Gastrocnemius medialis (tissue), 4 donors: Measurements from ENCODE around the gene ETS2.

ENCODE experiments used
- POLR2A ChIP-seq, 2 donors: fragments of 450-650 bp; IDR thresholded peaks; one replicate each; pipeline ENCODE4 v1.6.1; 2017; ENCODE audit warnings: antibody characterized with exemption in 2 of 2, mild to moderate bottlenecking in 2 of 2, moderate library complexity in 2 of 2
- TF ChIP-seq, protein P1 (sequence below), 5 experiments: fragments of 450-650 bp in 3 of 5; fragments of 200-600 bp in 2 of 5; sonication (generic) in 2 of 5; IDR thresholded peaks in 4 of 5; conservative IDR thresholded peaks in 1 of 5; 1 replicate in 4 of 5; 2 replicates in 1 of 5; pipeline ENCODE4 v1.5.1; 2016 to 2019; ENCODE audit warnings: antibody characterized with exemption in 5 of 5, mild to moderate bottlenecking in 3 of 5, moderate library complexity in 3 of 5

DNA sequence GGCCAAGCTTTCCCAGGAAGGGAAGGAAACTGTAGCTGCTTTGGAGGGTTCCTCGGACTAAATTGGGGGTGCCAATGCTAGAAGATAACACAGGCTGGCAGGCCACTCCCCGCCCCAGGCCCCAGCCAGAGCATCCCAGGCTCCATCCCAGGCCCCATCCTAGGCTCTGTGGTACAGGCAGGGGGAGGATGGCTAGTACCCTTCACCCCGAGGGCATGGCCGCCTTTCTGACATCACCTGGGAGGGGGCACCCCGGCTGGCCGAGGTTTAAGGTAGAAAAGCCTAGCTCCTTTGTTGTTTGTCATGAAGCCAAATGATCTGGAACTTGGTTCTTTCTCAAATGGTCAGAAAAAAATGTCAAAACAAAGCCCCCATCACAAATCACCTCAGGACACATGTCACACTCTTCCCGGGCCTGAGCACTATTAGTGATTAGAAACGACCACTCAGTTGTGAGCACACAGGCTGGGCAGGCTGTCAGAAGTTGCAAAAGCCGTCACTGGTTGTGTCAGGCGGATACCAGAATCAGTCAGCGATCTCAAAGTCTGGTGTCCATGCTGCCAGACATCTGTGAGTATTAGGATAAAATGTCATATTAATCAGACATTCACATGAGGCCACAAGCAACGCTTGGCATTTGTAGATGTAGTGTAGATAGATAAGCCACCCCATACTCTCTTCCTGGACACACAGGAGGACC lies 31.0 kb upstream of the ETS2 start:
- TF ChIP-seq, protein P1, sequence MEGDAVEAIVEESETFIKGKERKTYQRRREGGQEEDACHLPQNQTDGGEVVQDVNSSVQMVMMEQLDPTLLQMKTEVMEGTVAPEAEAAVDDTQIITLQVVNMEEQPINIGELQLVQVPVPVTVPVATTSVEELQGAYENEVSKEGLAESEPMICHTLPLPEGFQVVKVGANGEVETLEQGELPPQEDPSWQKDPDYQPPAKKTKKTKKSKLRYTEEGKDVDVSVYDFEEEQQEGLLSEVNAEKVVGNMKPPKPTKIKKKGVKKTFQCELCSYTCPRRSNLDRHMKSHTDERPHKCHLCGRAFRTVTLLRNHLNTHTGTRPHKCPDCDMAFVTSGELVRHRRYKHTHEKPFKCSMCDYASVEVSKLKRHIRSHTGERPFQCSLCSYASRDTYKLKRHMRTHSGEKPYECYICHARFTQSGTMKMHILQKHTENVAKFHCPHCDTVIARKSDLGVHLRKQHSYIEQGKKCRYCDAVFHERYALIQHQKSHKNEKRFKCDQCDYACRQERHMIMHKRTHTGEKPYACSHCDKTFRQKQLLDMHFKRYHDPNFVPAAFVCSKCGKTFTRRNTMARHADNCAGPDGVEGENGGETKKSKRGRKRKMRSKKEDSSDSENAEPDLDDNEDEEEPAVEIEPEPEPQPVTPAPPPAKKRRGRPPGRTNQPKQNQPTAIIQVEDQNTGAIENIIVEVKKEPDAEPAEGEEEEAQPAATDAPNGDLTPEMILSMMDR (IDR thresholded peaks at IDR 0.05 in 4 of 5, conservative IDR thresholded peaks at IDR 0.05 in 1 of 5) = no peak
- TF ChIP-seq POLR2A (IDR thresholded peaks at IDR 0.05) = no peak
